H9 (cell line): ENCODE results near the gene NOX5. TPM values are rescaled to one million over a fixed set of nuclear protein-coding genes. Genes with fewer than 3 reads are reported as not detected.

Experiments used
- DNase-seq: peaks from one replicate; pipeline ENCODE4 v3.0.0-alpha.2; 2017
- H2AFZ ChIP-seq: one replicate; pipeline ENCODE4 v1.6.1; 2013; ENCODE audit warnings: mild to moderate bottlenecking, low read length, control low read depth, moderate library complexity
- H2AK5ac ChIP-seq: 2 replicates; pipeline ENCODE4 v1.6.1; 2013; ENCODE audit warnings: low read length, control low read depth, mixed read lengths; ENCODE audit not compliant: insufficient read length
- H2BK120ac ChIP-seq: one replicate; pipeline ENCODE4 v1.6.1; 2013; ENCODE audit warnings: low read depth, mild to moderate bottlenecking, low read length, control low read depth, inconsistent platforms; ENCODE audit not compliant: poor library complexity, severe bottlenecking
- H2BK12ac ChIP-seq: 2 replicates; pipeline ENCODE4 v1.6.1; 2013; ENCODE audit warnings: low read length, control low read depth, mixed read lengths, low read depth; ENCODE audit not compliant: insufficient read length
- H2BK15ac ChIP-seq: 2 replicates; pipeline ENCODE4 v1.6.1; 2013; ENCODE audit warnings: low read depth, low read length, control low read depth
- H2BK20ac ChIP-seq: one replicate; pipeline ENCODE4 v1.6.1; 2013; ENCODE audit warnings: low read depth, mild to moderate bottlenecking, low read length, control low read depth, inconsistent platforms; ENCODE audit not compliant: poor library complexity, severe bottlenecking
- H2BK5ac ChIP-seq: 2 replicates; pipeline ENCODE4 v1.6.1; 2013; ENCODE audit warnings: low read length, control low read depth, mixed read lengths; ENCODE audit not compliant: insufficient read length
- H3K14ac ChIP-seq: 2 replicates; pipeline ENCODE4 v1.6.1; 2013; ENCODE audit warnings: low read length, control low read depth; ENCODE audit not compliant: insufficient read depth
- H3K18ac ChIP-seq: 2 replicates; pipeline ENCODE4 v1.6.1; 2013; ENCODE audit warnings: low read depth, mild to moderate bottlenecking, mixed read lengths, low read length, control low read depth; ENCODE audit not compliant: insufficient read length
- H3K23ac ChIP-seq: 2 replicates; pipeline ENCODE4 v1.6.1; 2013; ENCODE audit warnings: low read length, control low read depth, mixed read lengths, low read depth; ENCODE audit not compliant: insufficient read length
- H3K23me2 ChIP-seq: 2 replicates; pipeline ENCODE4 v1.6.1; 2013; ENCODE audit warnings: low read depth, mild to moderate bottlenecking, mixed read lengths, low read length, control low read depth; ENCODE audit not compliant: insufficient read length, poor library complexity, severe bottlenecking
- H3K27ac ChIP-seq: 2 replicates; pipeline ENCODE4 v1.5.1; 2013; ENCODE audit warnings: low read length, control low read depth, mixed read lengths, low read depth; ENCODE audit not compliant: insufficient read length
- H3K27me3 ChIP-seq: 2 replicates; pipeline ENCODE4 v1.6.1; 2013; ENCODE audit warnings: low read length, control low read depth, inconsistent platforms; ENCODE audit not compliant: insufficient read depth
- H3K4ac ChIP-seq: 2 replicates; pipeline ENCODE4 v1.6.1; 2013; ENCODE audit warnings: low read depth, mild to moderate bottlenecking, control low read depth, inconsistent platforms, low read length, moderate library complexity
- H3K4me1 ChIP-seq: 2 replicates; pipeline ENCODE4 v1.6.1; 2013; ENCODE audit warnings: low read length, control low read depth, inconsistent platforms; ENCODE audit not compliant: insufficient read depth
- H3K4me2 ChIP-seq: 2 replicates; pipeline ENCODE4 v1.6.1; 2013; ENCODE audit warnings: low read length, control low read depth, mixed read lengths; ENCODE audit not compliant: insufficient read length, insufficient read depth
- H3K56ac ChIP-seq: 2 replicates; pipeline ENCODE4 v1.6.1; 2013; ENCODE audit warnings: low read depth, mild to moderate bottlenecking, mixed read lengths, low read length, control low read depth; ENCODE audit not compliant: insufficient read length
- H3K79me1 ChIP-seq: 2 replicates; pipeline ENCODE4 v1.6.1; 2013; ENCODE audit warnings: low read depth, mild to moderate bottlenecking, moderate library complexity, low read length, control low read depth, inconsistent platforms; ENCODE audit not compliant: insufficient read depth, poor library complexity, severe bottlenecking
- H3K79me2 ChIP-seq: 2 replicates; pipeline ENCODE4 v1.6.1; 2013; ENCODE audit warnings: low read length, control low read depth, inconsistent platforms; ENCODE audit not compliant: insufficient read depth
- H3K9ac ChIP-seq: 2 replicates; pipeline ENCODE4 v1.6.1; 2013; ENCODE audit warnings: low read length, control low read depth, mixed read lengths; ENCODE audit not compliant: insufficient read length; ENCODE audit errors: extremely low read depth
- H3K9me3 ChIP-seq: one replicate; pipeline ENCODE4 v1.6.1; 2013; ENCODE audit warnings: low read depth, low read length, inconsistent platforms; ENCODE audit not compliant: control insufficient read depth
- H3T11ph ChIP-seq: one replicate; pipeline ENCODE4 v1.6.1; 2013; ENCODE audit warnings: mild to moderate bottlenecking, low read length, control low read depth, inconsistent platforms
- H4K20me1 ChIP-seq: one replicate; pipeline ENCODE4 v1.6.1; 2013; ENCODE audit not compliant: control insufficient read depth, insufficient read length, insufficient read depth
- H4K5ac ChIP-seq: 2 replicates; pipeline ENCODE4 v1.6.1; 2013; ENCODE audit warnings: low read depth, mild to moderate bottlenecking, mixed read lengths, low read length, control low read depth; ENCODE audit not compliant: insufficient read length
- H4K8ac ChIP-seq: replicated peaks from 2 replicates; pipeline ENCODE4 v1.6.1; 2013; ENCODE audit warnings: low read length, control low read depth, mixed read lengths, low read depth; ENCODE audit not compliant: insufficient read length
- H4K91ac ChIP-seq: 2 replicates; pipeline ENCODE4 v1.6.1; 2013; ENCODE audit warnings: low read depth, mild to moderate bottlenecking, moderate library complexity, mixed read lengths, low read length, control low read depth; ENCODE audit not compliant: insufficient read length
- H3K27ac Mint-ChIP-seq, 3 experiments: 2 replicates in 2 of 3; 3 replicates in 1 of 3; pipeline ENCODE4 v1.8.0; 2020 to 2021; ENCODE audit warnings: mixed read lengths in 3 of 3, mild to moderate bottlenecking in 1 of 3, moderate library complexity in 1 of 3
- H3K27me3 Mint-ChIP-seq: 2 replicates; pipeline ENCODE4 v1.8.0; 2021; ENCODE audit warnings: low read depth, mild to moderate bottlenecking, moderate library complexity, mixed read lengths
- H3K36me3 Mint-ChIP-seq, 3 experiments: 2 replicates in 2 of 3; 3 replicates in 1 of 3; pipeline ENCODE4 v1.8.0; 2020 to 2021; ENCODE audit warnings: low read depth in 3 of 3, mixed read lengths in 3 of 3; ENCODE audit not compliant: insufficient read depth in 1 of 3
- H3K4me1 Mint-ChIP-seq, 2 experiments: 2 replicates each; pipeline ENCODE4 v1.8.0; 2020; ENCODE audit warnings: mixed read lengths in 2 of 2
- H3K4me3 Mint-ChIP-seq, 2 experiments: 2 replicates in 1 of 2; 3 replicates in 1 of 2; pipeline ENCODE4 v1.8.0; 2020 to 2021; ENCODE audit warnings: mild to moderate bottlenecking in 2 of 2, mixed read lengths in 2 of 2, moderate library complexity in 1 of 2
- H3K9me3 Mint-ChIP-seq, 2 experiments: 2 replicates in 1 of 2; 3 replicates in 1 of 2; pipeline ENCODE4 v1.8.0; 2020; ENCODE audit warnings: mild to moderate bottlenecking in 2 of 2, mixed read lengths in 2 of 2, moderate library complexity in 1 of 2
- CTCF ChIP-seq: fragments of 200-600 bp; sonication (generic); conservative IDR thresholded peaks from 3 replicates; pipeline ENCODE4 v1.8.0; 2021; ENCODE audit warnings: antibody characterized with exemption, mild to moderate bottlenecking
- WGBS: extraction: QIAGEN DNeasy Blood & Tissue Kit; methylation state at CpG from one replicate; pipeline ENCODE4 v1.1.7; 2013; ENCODE audit warnings: missing lambda C conversion rate, low lambda C conversion rate, mixed read lengths; ENCODE audit not compliant: insufficient read length; ENCODE audit errors: extremely low coverage; 5-methylcytosine and 5-hydroxymethylcytosine counted together
- total RNA-seq: library from RNA; stranded (reverse); gene quantifications from 2 replicates; pipeline ENCODE4 v1.2.1, GENCODE V29; 2021

Gene NOX5
- total RNA-seq, 1 experiment from 2014 or later, result 0.04 TPM

- H3K27ac ChIP-seq, result no peak overlapping the region
- no peak for TF ChIP-seq CTCF
- peaks cover 4 to 15% of the 10 kb centered on the region in 2 experiments for H3K4me1 Mint-ChIP-seq
Measured at GRCh38 chr15:69066007-69066995, 51.8 kb downstream of the NOX5 start.

More at GRCh38 chr15:69066007-69066995, 51.8 kb downstream of the NOX5 start:
- Histone ChIP-seq H4K91ac (no peak overlapping the region), H4K5ac (no peak overlapping the region), H3T11ph (no peak overlapping the region), H3K4me1 (no peaks in the 10 kb centered on the region; the same call in 1 of the 2 replicates), H2BK12ac (no peak overlapping the region), H2BK20ac (no peak overlapping the region), H3K9ac (no peak overlapping the region), H2AK5ac (no peak overlapping the region), H3K56ac (no peak overlapping the region), H4K20me1 (no peaks in the 10 kb centered on the region), H4K8ac (no peak overlapping the region), H2BK5ac (no peak overlapping the region), H3K4ac (no peak overlapping the region), H2AFZ (no peak overlapping the region), H3K9me3 (no peaks in the 10 kb centered on the region), H3K18ac (no peak overlapping the region), H2BK15ac (no peak overlapping the region), H2BK120ac (no peak overlapping the region), H3K4me2 (no peak overlapping the region), H3K14ac (no peak overlapping the region), H3K23ac (no peak overlapping the region), H3K27me3 (no peaks in the 10 kb centered on the region; the same call in 1 of the 2 replicates), H3K79me2 (no peaks in the 10 kb centered on the region), H3K23me2 (no peaks in the 10 kb centered on the region), H3K79me1 (no peaks in the 10 kb centered on the region)
- Mint-ChIP-seq H3K9me3 (peaks cover 23 to 32% of the 10 kb centered on the region in 2 experiments), H3K4me3 (no peak overlapping the region), H3K27me3 (peaks cover 23% of the 10 kb centered on the region), H3K27ac (no peak overlapping the region), H3K36me3 (peaks cover 2 to 21% (median 4%) of the 10 kb centered on the region in 3 experiments; a peak in 5 of 7 replicates)
- peak; percentile 16 for DNase-seq
- WGBS, result no CpG with 5 or more reads among the region's 9 CpGs
